GM12873 (cell line): ENCODE results near the gene CDK5.
A peak's percentile ranks its signal among the peaks of the same experiment; 100 is the strongest.

ENCODE experiments used
- TF ChIP-seq, protein P1 (sequence below): IDR thresholded peaks from 2 replicates; pipeline ENCODE4 v1.5.1; 2012; ENCODE audit warnings: low read depth, mild to moderate bottlenecking, moderate library complexity, low read length, control low read depth; ENCODE audit not compliant: insufficient read depth; ENCODE audit errors: missing control alignments

The CDK5 gene

DNA sequence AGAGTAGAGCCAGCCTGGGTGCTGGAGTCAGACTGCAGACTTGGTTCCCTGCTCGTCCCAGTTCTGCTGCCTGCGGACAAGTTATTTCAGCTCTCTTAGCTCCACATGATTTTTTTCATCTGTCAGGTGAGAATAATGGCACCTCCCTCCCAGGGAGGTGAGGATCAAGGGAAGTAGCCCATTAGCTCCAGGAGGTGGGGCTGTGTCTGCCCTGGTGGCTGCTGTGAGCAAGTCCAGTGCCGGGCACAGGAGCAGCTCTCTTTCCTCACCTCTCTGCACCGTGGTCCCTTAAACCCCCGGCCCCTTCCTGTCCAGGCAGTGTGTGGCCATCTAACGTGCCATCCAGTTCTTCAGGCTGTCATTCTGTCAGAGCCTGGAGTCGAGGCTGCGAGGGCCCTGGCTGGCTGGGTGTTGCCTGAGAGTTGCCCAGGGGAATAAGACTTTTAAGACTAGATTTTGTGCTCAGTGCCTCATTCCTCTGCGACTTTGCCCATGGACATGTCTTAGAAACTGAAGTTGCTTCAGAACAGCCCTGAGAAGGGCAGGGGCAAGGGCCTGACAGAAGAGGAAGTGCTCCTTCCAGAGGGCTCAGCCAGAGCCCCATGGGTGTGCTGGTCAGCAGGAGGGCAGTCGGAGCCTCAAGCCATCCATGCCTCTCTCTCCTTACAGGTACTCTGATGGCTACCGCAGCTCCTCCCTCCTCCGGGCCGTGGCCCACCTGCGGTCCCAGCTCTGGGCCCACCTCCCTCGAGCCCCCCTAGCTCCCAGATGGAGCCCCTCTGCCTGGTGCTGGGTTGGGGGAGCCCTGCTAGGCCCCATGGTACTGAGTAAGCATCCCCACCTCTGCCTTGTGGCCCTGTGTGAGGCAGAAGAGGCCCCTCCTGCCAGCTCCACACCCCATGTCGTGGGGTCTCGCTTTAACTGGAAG, 24.5 kb downstream of the CDK5 start:
- TF ChIP-seq, protein P1, sequence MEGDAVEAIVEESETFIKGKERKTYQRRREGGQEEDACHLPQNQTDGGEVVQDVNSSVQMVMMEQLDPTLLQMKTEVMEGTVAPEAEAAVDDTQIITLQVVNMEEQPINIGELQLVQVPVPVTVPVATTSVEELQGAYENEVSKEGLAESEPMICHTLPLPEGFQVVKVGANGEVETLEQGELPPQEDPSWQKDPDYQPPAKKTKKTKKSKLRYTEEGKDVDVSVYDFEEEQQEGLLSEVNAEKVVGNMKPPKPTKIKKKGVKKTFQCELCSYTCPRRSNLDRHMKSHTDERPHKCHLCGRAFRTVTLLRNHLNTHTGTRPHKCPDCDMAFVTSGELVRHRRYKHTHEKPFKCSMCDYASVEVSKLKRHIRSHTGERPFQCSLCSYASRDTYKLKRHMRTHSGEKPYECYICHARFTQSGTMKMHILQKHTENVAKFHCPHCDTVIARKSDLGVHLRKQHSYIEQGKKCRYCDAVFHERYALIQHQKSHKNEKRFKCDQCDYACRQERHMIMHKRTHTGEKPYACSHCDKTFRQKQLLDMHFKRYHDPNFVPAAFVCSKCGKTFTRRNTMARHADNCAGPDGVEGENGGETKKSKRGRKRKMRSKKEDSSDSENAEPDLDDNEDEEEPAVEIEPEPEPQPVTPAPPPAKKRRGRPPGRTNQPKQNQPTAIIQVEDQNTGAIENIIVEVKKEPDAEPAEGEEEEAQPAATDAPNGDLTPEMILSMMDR = peak; percentile 8

DNA sequence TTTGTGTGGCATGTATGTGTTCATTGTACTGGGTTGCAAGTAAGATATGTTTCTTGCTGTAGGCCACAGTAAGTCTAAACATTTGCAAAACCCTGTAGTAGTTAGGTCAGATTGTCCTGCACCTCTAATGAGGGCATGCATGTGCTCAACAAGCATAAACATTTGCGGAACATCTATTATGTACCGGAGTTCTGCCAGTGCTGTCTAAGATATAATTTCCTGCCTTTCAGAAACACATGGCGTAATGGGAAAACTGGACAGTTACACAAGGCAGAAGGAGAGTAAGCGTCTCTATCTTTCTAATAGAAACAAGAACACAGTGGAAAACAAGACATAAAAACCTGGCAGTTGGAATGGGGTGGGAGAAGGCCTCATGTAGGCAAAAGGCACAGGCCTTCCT, 26.7 kb downstream of the CDK5 start:
- TF ChIP-seq, protein P1 = no peak

DNA sequence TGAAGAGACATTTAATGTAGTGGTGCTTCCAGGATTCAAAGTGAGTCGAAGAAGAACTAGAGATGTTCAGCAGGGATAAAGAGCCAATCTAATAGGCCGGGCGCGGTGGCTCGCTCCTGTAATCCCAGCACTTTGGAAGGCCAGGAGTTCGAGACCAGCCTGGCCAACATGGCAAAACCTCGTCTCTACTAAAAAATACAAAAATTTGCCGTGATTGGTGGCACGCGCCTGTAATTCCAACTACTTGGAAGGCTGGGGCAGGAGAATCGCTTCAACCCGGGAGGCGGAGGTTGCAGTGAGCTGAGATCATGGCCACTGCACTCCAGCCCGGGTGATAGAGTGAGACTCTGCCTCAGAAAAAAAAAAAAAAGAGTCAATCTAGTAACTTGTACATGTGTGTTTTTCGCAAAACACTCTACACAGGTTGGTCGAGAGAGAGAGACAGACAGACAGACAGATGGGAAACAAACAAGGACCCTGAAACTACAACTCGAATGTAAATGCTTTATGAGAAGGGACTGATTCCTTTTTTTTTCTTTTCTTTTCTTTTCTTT, 28.7 kb downstream of the CDK5 start:
- TF ChIP-seq, protein P1 = no peak

DNA sequence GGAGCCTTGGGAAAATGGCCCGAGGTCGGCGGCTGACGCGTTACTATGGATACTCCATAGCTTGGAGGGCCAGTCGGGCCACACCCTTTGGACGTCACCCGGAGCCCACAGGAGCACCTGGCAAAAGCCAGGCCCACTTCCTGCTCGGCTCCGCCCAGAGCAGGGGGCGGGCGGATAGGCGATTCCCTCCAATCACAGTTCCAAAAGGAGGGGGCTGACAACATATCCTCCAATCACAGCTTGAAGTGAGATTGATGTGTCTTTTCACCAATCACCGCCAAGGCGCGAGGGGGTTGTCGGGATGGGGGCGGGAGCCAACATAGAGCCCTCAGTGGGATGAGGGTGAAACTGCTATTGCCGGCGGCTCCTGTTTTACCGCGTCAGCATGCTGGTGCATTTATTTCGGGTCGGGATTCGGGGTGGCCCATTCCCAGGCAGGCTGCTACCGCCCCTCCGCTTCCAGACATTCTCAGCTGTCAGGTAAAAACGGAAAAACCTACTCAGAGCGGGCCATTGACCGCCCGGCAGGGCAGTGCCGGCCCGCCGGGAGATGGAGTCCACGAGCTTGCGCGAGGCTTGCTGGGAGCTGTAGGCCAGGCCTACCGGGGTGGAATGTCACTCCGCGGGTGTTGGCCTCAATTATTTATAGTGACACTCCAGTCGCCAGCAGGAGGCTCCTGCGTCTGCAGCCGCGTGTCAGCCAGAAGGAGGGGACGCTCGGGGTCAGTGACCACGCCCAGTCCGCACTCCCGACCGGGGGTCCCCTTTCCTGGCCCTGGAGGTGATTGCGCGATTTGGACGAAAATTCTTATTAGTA, 29.4 kb downstream of the CDK5 start, which contains the start of gene ABCB8:
Gene ABCB8 (plus strand): TSS at position 320 of the 817 bp plus-strand sequence. CDS start 66 bp downstream, at position 386.
- TF ChIP-seq, protein P1 = peak; percentile 39

DNA sequence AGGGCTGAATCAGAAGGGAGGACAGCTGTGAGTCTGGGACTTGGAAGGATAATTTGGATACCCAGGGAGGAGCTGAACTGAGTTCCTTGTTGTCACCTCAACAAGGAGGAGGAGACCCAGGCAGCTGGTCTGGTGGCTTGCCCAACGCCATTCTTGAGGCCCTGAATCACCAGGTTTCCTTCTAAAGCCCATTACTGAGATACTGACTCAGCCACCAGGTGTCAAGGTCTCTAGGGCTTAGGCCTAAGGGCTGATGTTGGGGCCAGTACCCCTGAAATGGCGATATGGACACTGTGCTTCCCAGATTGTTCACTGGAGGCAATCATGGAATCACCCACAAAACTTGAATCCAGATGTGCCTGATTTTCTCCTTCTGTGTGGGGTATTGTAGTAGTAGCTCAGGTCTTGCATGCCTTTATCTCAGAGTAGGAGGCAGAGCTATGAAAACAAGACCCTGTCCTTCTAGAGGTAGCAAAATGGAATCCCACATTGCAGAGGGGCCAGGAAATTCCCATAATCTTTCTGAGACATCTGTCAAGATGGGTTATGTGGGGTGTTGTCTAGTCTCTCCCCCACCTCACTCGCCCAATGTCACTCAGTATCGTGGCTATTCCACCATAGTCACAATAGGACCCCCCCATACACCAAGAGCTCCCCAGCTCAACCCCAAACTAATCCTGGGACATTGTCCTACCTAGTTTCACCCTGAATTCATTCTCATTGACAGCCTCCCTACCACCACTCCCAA, 31.6 kb downstream of the CDK5 start:
- TF ChIP-seq, protein P1 = no peak

DNA sequence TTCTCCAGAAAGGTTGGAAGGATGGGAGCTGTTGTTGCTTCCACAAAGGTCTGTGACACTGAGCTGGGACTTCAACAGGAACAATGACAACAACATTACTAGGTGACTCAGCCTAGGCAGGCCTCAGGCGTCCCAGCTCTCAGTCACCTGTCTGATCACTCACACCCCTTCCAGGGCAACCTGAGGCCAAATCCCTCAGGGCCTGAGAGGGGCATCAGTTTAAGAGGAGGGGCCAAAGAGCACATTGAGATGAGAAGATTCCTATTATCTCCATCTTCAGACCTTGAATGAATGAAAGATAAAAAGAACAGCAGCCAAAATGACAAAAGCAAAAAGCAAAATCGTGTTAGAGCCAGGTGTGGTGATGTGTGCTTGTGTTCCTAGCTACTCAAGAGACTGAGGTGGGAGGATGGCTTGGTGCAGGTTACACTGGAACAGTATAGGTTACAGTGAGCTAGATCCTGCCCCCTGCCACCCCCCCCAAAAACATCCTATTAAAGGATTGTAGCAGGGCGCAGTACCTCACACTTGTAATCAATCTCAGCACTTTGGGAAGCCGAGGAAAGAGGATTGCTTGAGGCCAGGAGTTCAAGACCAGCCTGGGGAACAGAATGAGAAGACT, 33.2 kb downstream of the CDK5 start, which contains the start of gene ATG9B:
Gene ATG9B (minus strand): TSS at position 60 of the 622 bp plus-strand sequence. CDS start 71 bp downstream, outside the sequence.
- TF ChIP-seq, protein P1 = no peak
